HG03378 (cell line): ENCODE results near the gene RAD18.

Experiments
- ATAC-seq: cut with Tn5 transposase; IDR thresholded peaks from one replicate; pipeline ENCODE4 v1.9.1; 2021; ENCODE audit warnings: mild to moderate bottlenecking, moderate library complexity; ENCODE audit not compliant: unreplicated experiment

Gene RAD18

GRCh38 chr3:8868996-8869395 lies 94.3 kb downstream of the RAD18 start:
- no peak for ATAC-seq

- ATAC-seq, result no peak
Measured at GRCh38 chr3:8867646-8868045, 95.6 kb downstream of the RAD18 start.

- no peak for ATAC-seq
Measured at GRCh38 chr3:8865697-8866096, 97.6 kb downstream of the RAD18 start.

GRCh38 chr3:8864402-8865350 lies 98.6 kb downstream of the RAD18 start:
- no peak for ATAC-seq

GRCh38 chr3:8863891-8864290 lies 99.4 kb downstream of the RAD18 start:
- no peak for ATAC-seq

- no peak for ATAC-seq
Measured at GRCh38 chr3:8857720-8858367, 105.4 kb downstream of the RAD18 start.

- no peak for ATAC-seq
Measured at GRCh38 chr3:8856721-8857120, 106.6 kb downstream of the RAD18 start.

GRCh38 chr3:8856071-8856470 lies 107.2 kb downstream of the RAD18 start:
- ATAC-seq, result no peak

GRCh38 chr3:8854656-8855055 lies 108.6 kb downstream of the RAD18 start:
- no peak for ATAC-seq

GRCh38 chr3:8853081-8853480 lies 110.2 kb downstream of the RAD18 start:
- no peak for ATAC-seq

GRCh38 chr3:8852511-8852910 lies 110.8 kb downstream of the RAD18 start:
- no peak for ATAC-seq

GRCh38 chr3:8851703-8852102 lies 111.6 kb downstream of the RAD18 start:
- ATAC-seq, result no peak

- ATAC-seq, result no peak
Measured at GRCh38 chr3:8848696-8849131, 114.6 kb downstream of the RAD18 start.

- no peak for ATAC-seq
Measured at GRCh38 chr3:8847317-8847716, 116.0 kb downstream of the RAD18 start.

GRCh38 chr3:8846176-8846575 lies 117.1 kb downstream of the RAD18 start:
- ATAC-seq, result no peak

GRCh38 chr3:8845641-8846040 lies 117.6 kb downstream of the RAD18 start:
- ATAC-seq, result no peak

- ATAC-seq, result no peak
Measured at GRCh38 chr3:8843347-8843746, 119.9 kb downstream of the RAD18 start.

- ATAC-seq, result no peak
Measured at GRCh38 chr3:8842293-8842692, 121.0 kb downstream of the RAD18 start.

- ATAC-seq, result no peak
Measured at GRCh38 chr3:8841472-8841871, 121.8 kb downstream of the RAD18 start.

GRCh38 chr3:8840556-8840955 lies 122.7 kb downstream of the RAD18 start:
- no peak for ATAC-seq

GRCh38 chr3:8839607-8840325 lies 123.5 kb downstream of the RAD18 start:
- ATAC-seq, result no peak
